ENCODE results near the gene TESPA1.
A peak's percentile ranks its signal among the peaks of the same experiment; 100 is the strongest.
"Not testable (repeated sequence)": the region's sequence is repeated elsewhere in the genome, so short reads cannot be mapped to it uniquely, and the experiment has no call there.

The TESPA1 gene

DNA sequence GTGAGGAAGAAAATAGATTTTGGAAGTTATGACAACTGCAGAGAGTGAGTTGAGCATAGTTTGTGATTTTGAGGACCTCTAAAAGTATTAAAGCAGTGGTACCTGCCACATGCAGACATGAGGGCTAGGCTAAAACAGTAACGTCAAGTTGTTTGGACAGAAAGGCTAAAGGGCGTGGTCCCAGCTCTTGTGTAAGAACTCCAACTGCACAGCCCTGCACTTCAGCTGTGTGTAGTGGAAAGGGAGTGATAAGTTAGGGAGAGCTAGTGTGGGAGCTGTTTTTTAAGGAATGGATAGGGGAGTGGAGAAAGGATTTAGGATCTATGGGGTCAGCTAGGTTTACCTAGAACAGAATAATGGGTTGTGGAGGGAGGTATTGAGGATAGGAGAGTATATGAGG, 39.5 kb downstream of the TESPA1 start:
- DNase-seq (ENCODE audit: low read depth) = no peak

DNA sequence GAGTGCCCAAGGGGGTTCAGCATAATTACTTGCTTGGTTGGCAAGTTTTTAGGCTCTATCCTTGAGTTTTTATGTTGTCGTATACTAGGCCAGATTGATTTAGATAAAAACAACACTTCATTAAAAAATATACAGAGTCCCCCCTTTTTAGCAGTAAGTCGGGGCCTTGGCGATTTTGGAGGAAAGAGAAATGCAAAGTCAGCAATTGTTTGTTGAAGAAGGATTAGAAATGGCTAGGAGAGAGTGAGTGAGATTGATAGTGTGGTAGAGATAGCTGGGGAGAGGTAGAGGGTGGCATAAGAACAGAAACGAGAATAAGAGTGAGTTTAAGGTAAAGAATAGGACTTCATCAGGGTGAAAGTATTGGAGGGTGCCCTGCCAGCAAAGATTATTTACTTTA, 41.3 kb downstream of the TESPA1 start:
- DNase-seq (ENCODE audit: low read depth) = not testable (repeated sequence)

DNA sequence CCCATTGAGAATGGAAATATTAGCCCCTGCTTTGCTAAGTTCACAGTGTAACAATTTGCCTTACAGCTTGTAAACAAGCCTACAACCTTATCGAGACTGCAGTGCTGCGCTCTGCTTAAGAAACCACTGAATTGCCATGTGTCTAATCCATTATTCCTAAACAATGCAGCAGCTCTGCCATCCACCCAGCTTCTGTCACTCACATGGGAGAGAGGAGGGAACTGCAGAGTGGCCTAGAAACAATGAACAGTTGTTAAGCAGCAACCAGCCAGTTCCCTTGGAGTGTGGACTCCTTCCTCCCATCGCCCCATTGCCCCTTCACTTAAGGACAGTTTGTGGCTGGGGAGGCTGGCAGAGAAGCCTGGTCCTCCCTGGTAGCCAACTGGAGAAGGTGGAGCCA, 42.9 kb downstream of the TESPA1 start:
- no peak for DNase-seq (ENCODE audit: low read depth)

DNA sequence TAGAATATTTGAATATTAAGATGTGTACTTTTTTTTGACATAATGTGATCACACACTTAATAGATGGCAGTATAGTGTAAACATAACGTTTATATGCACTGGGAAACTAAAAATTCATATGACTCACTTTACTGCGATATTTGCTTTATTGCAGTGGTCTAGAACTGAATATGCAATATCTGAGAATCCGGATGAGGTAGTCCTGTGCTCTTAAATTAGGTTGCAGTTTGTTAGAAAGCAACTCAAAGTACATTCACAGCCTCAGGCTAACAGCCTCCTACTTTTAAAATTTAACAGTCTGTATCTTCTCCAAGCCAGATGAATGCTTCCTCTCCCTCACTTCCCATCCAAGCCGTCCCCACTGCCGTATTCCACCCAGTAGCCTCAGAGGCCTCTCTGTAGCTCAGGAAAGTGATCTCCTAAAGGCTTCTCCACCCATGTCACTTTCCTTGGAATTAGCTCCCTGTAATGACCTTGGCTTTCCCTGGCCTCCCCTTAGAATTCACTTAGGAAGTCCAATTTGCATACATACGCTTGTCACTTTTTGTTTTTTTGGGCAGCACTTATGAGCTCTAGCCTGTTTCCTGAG, 43.7 kb downstream of the TESPA1 start:
- DNase-seq (ENCODE audit: low read depth) = no peak

DNA sequence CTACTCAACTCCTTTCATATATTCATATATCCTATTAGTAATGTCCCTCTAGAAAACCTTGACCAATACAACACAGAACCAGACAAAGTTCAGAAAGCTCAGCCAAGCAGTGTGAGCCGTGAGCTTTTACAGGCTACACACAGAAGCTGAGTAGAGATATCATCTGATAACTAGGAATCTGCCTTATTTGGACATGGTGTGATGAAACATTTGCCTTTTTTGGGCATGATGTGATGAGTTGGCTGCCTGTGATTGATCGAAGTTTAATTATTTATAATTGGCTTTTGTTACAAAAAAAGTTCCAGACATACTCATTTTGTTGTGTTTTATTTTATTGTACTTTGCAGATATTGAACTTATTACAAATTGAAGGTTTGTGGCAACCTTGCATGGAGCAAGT, 46.6 kb downstream of the TESPA1 start:
- no peak for DNase-seq (ENCODE audit: low read depth)

DNA sequence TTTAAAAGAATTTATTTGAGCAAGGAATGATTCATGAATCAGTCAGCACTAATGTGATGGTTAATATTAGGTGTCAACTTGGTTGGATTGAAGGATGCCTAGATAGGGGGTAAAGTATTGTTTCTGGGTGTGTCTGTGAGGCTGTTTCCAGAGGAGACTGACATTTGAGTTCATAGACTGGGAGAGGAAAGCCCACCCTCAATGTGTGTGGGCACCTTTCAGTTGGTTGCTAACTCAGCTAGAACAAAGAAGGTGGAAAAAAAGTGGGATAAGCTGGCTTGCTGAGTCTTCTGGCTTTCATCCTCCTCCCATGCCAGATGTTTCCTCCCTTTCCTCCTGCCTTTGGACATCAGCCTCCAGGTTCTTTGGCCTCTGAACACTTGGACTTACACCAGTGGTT, 47.2 kb downstream of the TESPA1 start:
- DNase-seq (ENCODE audit: low read depth) = no peak

DNA sequence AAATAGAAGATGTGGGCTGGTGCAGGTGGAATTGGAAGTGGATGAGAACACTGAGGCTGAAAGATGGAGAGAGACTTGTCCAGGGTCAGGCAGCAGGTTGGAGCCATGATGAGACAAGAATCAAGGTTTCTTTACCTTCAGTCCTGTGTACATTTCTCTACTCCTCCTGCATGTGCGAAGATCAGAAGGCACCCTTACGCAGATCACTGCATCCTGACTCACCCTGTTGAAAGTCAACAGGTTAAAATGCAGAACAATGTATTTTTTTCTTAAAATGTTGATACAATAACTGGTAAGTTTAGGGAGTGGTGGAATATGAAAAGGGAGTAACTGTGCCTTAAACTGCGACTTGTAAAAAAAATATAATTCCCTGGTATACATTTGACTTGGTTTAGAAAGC, 47.8 kb downstream of the TESPA1 start:
- DNase-seq (ENCODE audit: low read depth) = no peak

DNA sequence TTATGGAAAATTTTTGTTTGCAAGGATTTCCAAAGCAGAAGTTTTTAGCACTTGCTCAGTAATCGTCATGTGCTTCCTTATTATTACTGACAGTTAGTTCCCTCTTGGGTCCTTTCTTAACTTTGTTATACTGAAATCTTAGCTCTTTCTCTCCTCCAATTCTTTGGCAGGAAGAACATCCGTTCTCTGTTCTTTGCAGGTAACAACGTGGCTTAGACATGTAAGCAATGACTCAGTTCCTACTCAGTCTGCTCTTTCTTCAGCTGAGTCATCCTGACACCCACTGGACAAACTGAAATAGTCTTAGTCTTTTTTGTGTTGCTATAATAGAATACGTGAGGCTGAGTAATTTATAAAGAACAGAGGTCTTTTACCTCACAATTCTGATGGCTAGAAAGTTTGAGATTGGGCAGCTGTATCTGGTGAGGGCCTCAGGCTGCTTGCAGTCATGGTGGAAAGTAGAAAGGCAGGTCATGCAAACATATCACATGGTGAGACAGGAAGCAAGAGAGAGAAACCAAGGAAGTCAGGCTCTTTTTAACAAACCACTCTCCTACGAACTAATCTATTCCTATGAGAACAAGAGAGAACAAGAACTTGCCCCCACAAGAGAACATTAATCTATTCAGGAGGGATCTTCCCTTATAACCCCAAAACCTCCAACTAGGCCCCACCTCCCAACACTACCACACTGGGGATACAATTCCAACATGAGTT, 49.2 kb downstream of the TESPA1 start:
- peak; percentile 88 for DNase-seq (ENCODE audit: low read depth)

DNA sequence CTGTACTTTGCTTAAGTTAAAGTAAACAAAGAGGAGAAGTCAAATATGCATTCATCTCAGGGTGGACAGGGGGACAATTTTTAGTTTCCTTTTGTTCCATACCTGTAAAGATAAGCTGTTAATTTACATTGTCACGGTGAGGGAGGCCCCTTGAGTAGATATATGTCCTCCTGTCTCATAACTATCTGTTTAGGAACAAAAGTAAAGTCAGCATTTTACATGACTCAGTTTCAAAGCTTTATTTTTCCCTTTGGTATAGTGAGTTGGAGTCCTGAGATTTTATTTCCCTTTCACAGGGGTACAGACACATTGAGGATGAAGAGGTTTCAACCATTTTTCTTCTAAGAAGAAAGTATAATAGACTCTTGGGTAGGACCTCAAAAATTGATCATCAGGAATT, 50.1 kb downstream of the TESPA1 start:
- DNase-seq (ENCODE audit: low read depth) = no peak

DNA sequence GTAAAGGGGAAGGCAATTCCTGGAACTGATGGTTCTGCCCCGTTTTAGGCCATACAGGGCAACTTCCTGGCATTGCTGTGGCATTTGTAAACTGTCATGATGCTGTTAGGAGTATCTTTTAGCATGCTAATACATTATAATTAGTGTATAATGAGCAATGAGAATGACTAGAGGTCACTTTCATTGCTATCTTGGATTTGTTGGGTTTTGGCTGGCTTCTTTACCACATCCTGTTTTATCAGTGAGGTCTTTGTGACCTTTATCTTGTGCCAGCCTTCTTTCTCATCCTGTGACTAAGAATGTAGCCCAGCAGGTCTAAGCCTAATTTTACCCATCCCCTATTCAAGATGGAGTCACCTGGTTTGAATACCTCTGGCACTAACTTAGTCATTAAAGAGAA, 51.2 kb downstream of the TESPA1 start:
- peak; percentile 21 for DNase-seq (ENCODE audit: low read depth)

DNA sequence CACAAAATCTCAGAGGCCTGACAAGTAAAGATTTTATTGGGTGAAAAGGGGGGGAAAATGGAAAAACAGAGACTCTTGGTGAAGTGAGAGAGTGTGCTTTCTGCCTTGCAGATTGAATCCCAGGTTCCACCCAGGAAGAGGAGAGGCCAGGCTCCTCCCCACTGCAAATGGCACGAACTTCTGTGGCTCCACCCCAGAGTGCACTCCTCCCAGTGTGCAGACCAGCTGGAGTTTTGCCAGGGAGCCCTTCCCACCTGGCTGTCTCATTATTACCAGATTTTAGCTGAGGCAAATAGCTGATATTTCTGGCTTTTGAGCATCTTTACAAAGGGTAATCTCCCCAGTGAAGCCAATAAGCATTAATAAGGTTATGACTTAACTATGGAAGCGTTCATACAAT, 51.9 kb downstream of the TESPA1 start:
- DNase-seq (ENCODE audit: low read depth) = no peak

DNA sequence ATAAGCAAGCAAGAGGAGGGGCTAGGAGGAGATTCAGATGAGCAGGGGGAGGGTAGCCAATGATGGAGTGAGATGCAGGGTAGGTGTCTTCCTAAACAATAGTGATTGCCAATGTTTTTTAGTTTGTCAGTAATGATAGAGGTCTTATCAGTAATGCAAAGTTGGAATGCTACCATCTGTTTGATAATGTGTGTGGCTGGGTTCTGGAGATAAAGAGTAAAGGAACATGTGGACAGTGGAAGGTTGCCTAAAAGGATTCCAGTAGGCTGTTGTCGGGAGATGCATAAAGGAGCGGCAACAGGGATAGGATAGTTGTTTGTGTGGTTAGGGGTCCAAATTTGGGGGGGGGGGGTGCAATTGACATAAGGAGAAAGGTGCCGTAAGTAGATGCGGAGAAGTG, 52.5 kb downstream of the TESPA1 start:
- DNase-seq (ENCODE audit: low read depth) = no peak

DNA sequence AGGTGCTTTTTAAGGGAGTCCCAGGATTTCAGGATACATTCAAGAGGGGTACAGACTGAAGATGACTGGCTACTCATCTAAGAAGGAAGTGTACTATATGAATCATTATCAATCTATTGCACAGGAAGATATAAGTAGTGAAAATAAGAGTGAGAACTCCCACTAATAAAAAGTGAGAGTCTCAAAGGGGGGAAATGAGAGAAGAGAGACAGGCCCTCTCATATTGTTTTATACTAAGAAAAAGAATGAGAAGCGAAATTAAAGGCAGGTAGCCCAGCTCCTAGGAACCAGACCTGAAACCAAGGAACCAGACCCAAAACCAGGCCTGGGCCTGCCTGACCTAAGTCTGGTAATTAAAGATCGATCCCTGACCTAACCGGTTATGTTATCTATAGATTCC, 54.6 kb downstream of the TESPA1 start:
- no peak for DNase-seq (ENCODE audit: low read depth)

DNA sequence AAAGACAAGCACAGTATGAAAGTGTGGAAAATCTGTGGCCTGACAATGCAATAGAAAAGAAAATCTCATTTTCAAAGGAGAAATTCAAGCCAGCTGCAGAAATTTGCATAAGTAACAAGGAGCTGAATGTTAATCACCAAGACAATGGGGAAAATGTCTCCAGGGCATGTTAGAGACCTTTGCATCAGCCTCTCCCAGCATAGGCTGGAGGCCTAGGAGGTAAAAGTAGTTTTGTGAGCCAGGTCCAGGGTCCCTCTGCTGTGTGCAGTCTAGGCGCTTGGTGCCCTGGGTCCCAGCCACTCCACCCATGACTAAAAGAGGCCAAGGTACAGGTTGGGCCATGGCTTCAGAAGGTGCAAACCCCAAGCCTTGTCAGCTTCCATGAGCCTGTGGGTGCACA, 58.3 kb downstream of the TESPA1 start:
- no peak for DNase-seq (ENCODE audit: low read depth)

DNA sequence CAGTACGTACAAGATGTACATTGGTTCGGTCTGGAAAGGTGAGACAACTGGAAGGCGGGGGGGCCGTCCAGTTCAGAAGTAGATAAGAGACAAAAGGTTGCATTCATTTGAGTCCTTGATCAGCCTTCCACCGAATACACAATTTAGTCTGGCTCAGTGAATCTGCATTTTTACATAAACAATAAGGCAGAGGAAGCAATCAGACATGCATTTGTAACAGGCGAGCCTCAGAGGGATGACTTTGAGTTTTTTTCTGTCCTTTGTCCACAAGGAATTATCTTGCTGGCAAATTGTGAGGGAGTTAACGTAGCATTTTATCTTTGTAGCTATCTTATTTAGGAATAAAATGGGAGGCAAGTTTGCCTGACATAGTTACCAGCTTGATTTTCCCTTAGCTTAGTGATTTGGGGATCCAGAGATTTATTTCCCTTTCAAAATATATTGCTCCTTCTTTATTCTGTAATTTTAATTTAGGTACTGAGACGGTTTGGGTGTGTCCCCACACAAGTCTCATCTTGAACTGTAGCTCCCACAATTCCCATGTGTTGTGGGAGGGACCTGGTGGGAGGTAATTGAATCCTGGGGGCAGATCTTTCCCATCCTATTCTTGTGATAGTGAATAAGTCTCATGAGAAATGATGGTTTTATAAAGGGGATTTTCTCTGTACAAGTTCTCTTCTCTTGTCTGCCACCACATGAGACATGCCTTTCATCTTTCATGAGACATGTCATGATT, 59.4 kb downstream of the TESPA1 start:
- no peak for DNase-seq (ENCODE audit: low read depth)

DNA sequence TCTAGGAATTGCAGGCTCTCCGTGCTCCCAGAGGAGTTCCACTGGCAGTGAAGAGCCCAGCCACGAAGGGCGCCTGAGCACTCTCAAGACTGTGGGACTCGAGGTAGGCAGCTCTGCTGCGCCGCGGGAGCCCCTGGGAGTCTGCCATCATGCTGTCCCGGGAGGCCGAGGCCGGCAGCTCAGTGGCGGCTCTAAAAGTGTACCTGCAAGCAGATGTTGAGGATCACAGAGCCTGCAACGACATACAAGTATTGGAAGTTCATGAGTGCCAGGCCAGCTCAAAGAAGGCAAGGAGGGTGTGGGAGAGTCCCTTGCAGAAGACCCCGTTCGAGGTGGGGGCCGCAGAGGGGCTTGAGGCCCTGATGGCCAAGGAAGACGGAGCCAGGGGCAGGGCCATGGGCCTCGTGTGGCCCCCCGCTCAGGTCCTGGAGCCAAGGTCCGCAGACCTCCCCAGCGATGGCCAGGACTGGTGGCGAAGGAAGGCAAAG, 67.5 kb downstream of the TESPA1 start:
- no peak for DNase-seq (ENCODE audit: low read depth)
